Neuron (in vitro differentiated cells): ENCODE data around the gene BAIAP2L2.

ENCODE experiments used
- H2AFZ ChIP-seq: one replicate; pipeline ENCODE4 v1.6.1; 2013; ENCODE audit warnings: low read depth, mild to moderate bottlenecking, inconsistent platforms, low read length, moderate library complexity
- H3K27me3 ChIP-seq: one replicate; pipeline ENCODE4 v1.6.1; 2013; ENCODE audit warnings: low read length; ENCODE audit not compliant: insufficient read depth
- H3K36me3 ChIP-seq: one replicate; pipeline ENCODE4 v1.6.1; 2013; ENCODE audit warnings: low read length; ENCODE audit not compliant: insufficient read depth
- H3K4me1 ChIP-seq: one replicate; pipeline ENCODE4 v1.6.1; 2013; ENCODE audit warnings: low read length; ENCODE audit not compliant: insufficient read depth
- H3K4me3 ChIP-seq: 2 replicates; pipeline ENCODE4 v1.5.1; 2013; ENCODE audit warnings: mild to moderate bottlenecking, low read length, moderate library complexity
- H3K9me3 ChIP-seq: one replicate; pipeline ENCODE4 v1.6.1; 2013; ENCODE audit warnings: low read length

The BAIAP2L2 gene

GRCh38 chr22:38036392-38037062 lies 74.0 kb downstream of the BAIAP2L2 start:
- Histone ChIP-seq H3K9me3 (no peaks in the 10 kb centered on the region), H3K4me1 (peaks cover 20% of the 10 kb centered on the region), H3K27me3 (no peaks in the 10 kb centered on the region), H2AFZ (no peak overlapping the region), H3K36me3 (no peaks in the 10 kb centered on the region), H3K4me3 (no peak overlapping the region)

DNA sequence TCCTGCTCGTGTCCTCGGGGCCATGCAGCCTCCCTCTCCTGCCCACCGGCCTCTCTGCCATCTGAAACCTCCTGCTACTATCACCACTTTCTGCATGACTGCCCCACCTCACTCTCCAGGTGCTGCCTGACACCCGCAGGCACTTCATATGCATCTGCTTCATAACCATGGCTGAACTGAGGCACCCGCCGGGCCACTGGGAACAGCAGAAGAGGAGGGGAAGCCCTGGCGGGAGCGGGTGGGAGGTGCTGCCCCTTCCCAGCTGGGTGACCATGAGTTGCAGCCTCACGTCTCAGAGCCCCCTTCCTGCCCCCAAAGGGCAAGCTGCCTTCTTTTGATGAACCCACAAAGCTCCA lies 75.0 kb downstream of the BAIAP2L2 start:
- H3K4me3 ChIP-seq, result no peak overlapping the region
- H2AFZ ChIP-seq, result no peak overlapping the region
- H3K36me3 ChIP-seq, result no peaks in the 10 kb centered on the region
- H3K27me3 ChIP-seq, result no peaks in the 10 kb centered on the region
- peaks cover 23% of the 10 kb centered on the region for H3K4me1 ChIP-seq
- no peaks in the 10 kb centered on the region for H3K9me3 ChIP-seq
